MG63 (cell line): Measurements from ENCODE around the gene BMERB1. TPM values are rescaled to one million over a fixed set of nuclear protein-coding genes. Genes with fewer than 3 reads are reported as not detected.
"Not testable (repeated sequence)": the region's sequence is repeated elsewhere in the genome, so short reads cannot be mapped to it uniquely, and the experiment has no call there.

Source experiments
- DNase-seq: peaks from one replicate; pipeline ENCODE4 v3.0.0-alpha.2; 2020
- H3K27me3 ChIP-seq: fragments of 250-450 bp; sonication (Bioruptor Pico); 2 replicates; pipeline ENCODE4 v1.5.1; 2020; ENCODE audit warnings: mild to moderate bottlenecking, moderate library complexity
- H3K36me3 ChIP-seq: fragments of 250-450 bp; sonication (Bioruptor Pico); 2 replicates; pipeline ENCODE4 v1.5.1; 2020; ENCODE audit warnings: mild to moderate bottlenecking, moderate library complexity
- H3K4me3 ChIP-seq: fragments of 250-450 bp; sonication (Bioruptor Pico); 2 replicates; pipeline ENCODE4 v1.5.1; 2020; ENCODE audit warnings: mild to moderate bottlenecking, moderate library complexity
- H3K9me3 ChIP-seq: fragments of 250-450 bp; sonication (Bioruptor Pico); 2 replicates; pipeline ENCODE4 v1.5.1; 2020; ENCODE audit warnings: mild to moderate bottlenecking, moderate library complexity
- total RNA-seq: library from RNA; depleted of rRNA; stranded (reverse); fragments of >200 nt; shearing (Covaris generic); gene quantifications from 2 replicates; pipeline ENCODE4 v1.2.3, GENCODE V29; 2014; ENCODE audit warnings: low replicate concordance

The BMERB1 gene
- total RNA-seq, 1 experiment from 2014 or later = 16.9 TPM

DNA sequence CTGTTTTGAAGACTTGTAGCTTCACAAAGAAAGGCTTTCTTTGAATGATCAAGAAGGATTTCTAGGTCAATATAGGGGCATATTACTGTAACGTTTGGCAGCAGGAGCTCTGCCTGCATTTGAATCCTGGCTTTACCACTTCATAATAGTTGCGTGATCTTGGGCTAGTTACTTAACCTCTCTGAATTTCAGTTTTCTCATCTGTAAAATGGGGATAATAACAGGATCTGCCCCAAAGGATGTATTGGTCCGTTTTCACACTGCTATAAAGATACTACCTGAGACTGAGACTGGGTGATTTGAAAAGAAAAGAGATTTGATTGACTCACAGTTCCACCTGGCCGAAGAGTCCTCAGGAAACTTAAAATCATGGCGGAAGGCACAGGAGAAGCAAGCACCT is 12.5 kb downstream of the BMERB1 start:
- Histone ChIP-seq H3K4me3 (no peak overlapping the region), H3K27me3 (no peaks in the 10 kb centered on the region), H3K9me3 (peaks cover 5% of the 10 kb centered on the region), H3K36me3 (no peaks in the 10 kb centered on the region)
- no peak for DNase-seq

DNA sequence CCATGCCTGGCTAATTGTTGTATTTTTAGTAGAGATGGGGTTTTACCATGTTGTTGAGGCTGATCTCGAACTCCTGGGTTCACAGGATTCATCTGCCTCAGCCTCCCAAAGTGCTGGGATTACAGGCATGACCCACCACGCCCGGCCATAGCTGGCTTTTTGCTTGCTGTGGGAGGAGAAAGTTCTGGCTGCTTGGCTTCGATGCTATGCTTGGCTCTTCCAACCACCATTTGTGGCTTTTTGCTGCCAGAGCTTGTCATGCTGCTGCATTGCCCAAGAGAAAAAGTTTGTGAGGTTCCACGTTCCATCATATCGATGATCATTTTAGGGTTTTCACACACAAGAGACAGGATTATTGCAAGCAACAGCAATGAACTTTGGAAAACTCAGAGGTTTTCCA is 16.2 kb downstream of the BMERB1 start:
- Histone ChIP-seq H3K36me3 (no peaks in the 10 kb centered on the region), H3K4me3 (no peak overlapping the region), H3K9me3 (no peaks in the 10 kb centered on the region; the same call in 1 of the 2 replicates), H3K27me3 (no peaks in the 10 kb centered on the region)
- peak; percentile 41 for DNase-seq

DNA sequence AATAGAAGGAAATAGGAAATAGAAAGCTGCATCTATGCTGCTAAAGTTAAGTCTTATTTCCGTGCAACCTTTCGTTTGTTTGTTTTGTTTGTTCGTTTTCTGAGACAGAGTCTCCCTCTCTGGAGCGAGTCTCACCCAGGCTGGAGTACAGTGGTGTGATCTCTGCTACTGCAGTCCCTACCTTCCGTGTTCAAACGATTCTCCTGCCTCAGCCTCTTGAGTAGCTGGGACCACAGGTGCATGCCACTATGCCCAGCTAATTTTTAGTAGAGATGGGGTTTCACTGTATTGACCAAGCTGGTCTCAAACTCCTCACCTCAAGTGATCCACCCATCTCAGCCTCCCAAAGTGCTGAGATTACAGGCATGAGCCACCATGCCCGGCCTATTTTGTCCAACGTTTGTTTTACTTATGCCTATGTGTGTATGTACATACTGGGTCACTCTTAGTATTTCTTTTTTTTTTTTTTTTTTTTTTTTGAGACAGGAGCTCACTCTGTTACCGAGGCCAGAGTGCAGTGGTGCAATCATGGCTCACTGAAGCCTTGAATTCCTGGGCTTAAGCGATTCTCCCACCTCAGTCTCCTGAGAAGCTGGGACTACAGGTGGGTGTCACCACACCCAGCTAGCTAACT is 16.8 kb downstream of the BMERB1 start:
- H3K4me3 ChIP-seq = no peak overlapping the region
- H3K27me3 ChIP-seq = no peaks in the 10 kb centered on the region
- DNase-seq = no peak
- H3K9me3 ChIP-seq = no peaks in the 10 kb centered on the region
- H3K36me3 ChIP-seq = no peaks in the 10 kb centered on the region

DNA sequence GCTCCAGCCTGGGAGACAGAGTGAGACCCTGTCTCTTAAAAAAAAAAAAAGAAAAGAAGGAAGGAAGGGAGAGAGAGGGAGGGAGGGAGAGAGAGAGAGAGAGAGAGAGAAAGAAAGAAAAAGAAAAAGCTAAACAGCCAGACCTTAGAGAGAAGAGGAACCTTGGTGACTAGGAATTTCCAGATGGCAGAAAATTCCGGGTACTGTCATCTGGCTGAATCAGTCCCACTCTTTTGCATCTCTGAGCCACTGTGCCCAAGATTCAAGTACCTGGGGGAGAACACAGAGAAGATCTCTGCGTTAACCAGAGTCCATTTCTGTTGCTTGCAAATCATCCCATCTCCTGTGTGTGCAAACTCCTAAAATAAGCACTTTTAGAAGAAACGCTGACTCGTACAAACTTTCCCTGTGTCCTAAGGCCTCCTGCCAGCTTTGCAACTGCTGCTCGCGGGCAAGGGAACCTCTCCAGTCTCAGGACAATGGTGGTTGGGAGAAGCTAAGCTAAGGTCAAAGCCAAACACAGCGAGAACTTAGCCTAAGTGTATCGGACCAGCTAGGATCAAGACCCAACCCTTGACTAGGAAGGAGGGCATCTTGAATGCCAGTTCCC is 18.0 kb downstream of the BMERB1 start:
- H3K27me3 ChIP-seq = no peaks in the 10 kb centered on the region
- H3K4me3 ChIP-seq = no peak overlapping the region
- no peak for DNase-seq
- H3K9me3 ChIP-seq = no peaks in the 10 kb centered on the region
- H3K36me3 ChIP-seq = no peaks in the 10 kb centered on the region

DNA sequence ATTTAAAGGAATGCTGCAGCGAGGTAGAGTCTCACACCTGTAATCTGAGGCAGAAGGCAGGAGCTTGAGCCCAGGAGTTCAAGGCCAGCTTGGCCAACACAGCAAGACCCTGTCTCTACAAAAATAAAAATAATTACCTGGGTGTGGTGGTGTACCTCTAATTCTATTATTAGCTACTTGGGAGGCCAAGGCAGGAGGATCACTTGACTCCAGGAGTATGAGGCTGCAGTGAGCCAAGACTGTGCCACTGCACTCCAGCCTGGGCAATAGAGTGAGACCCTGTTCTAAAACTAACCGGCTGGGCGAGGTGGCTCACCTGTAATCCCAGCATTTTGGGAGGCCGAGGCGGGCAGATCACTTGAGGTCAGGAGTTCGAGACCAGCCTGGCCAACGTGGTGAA is 18.9 kb downstream of the BMERB1 start:
- not testable (repeated sequence) for H3K36me3 ChIP-seq, H3K9me3 ChIP-seq, DNase-seq, H3K4me3 ChIP-seq, H3K27me3 ChIP-seq

DNA sequence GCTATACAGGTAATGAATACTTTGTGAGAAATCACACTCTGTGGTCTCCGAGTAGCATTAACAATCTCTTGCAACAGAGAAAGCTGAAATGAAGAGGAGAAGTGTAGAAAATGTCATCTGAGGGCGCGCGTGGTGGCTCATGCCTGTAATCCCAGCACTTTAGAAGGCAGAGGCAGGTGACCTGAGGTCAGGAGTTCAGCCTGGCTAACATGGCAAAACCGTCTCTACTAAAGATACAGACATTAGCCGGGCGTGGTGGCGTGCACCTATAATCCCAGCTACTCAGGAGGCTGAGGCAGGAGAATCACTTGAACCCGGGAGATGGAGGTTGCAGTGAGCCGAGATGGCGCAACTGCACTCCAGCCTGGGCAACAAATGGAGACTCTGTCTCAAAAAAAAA is 20.5 kb downstream of the BMERB1 start:
- not testable (repeated sequence) for H3K9me3 ChIP-seq, H3K27me3 ChIP-seq, DNase-seq, H3K4me3 ChIP-seq, H3K36me3 ChIP-seq

DNA sequence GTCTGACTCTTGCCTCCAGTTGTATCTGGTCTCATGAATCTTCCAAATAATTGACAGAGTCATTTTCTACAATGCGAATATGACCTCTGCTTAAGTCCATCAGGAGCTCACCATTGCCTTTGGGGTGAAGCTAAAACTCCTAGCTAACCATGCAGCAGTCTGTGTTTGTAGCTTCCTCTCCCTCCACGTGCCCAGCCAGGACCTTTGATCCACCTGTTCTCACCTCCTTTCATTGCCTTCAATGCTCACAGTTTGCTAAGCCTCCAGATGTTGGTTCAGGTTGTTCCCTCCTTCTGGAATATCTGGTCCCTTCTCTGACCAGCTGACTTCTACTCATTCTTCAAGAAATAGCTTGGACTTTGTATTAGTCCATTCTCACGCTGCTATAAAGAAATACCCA is 23.0 kb downstream of the BMERB1 start:
- H3K4me3 ChIP-seq = no peak overlapping the region
- no peaks in the 10 kb centered on the region for H3K36me3 ChIP-seq
- no peaks in the 10 kb centered on the region for H3K27me3 ChIP-seq
- H3K9me3 ChIP-seq = no peaks in the 10 kb centered on the region
- DNase-seq = no peak

DNA sequence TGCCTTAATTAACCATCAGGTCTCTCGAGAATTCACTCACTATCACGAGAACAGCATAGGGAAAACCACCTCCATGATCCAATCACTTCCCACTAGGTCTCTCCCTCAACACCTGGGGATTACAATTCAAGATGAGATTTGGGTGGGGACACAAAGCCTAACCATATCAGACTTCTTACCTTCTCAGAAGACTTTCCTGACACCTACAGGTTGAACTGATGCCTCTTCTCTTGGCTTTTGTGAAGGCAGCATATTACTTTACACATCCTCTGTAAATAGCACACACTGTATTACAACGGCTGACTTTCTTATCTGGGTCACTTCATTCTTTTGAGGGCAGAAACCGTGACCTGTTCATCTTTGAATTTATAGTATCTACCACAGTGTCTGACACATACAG is 23.6 kb downstream of the BMERB1 start:
- Histone ChIP-seq H3K4me3 (no peak overlapping the region), H3K27me3 (no peaks in the 10 kb centered on the region), H3K9me3 (no peaks in the 10 kb centered on the region), H3K36me3 (no peaks in the 10 kb centered on the region)
- no peak for DNase-seq

DNA sequence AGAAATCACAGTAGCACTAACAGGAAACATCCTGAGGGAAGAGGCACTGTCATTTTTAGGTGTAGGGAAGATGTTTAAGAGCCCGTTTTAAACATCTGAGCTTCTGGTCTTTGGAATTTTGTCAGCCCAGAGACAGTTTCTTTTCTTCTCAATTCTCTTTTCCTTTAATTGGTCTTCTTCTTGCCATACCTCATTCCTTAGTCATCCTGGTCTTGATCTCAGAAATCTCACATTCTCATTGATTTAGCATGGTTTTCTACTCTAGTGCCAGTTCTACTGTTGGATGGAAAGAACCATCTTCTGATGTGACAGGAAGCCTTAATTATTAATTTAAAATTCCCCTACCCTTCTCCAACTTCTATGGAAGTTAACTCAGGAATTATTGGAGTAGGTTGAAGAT is 25.4 kb downstream of the BMERB1 start:
- Histone ChIP-seq H3K4me3 (no peak overlapping the region), H3K9me3 (no peaks in the 10 kb centered on the region), H3K36me3 (no peaks in the 10 kb centered on the region), H3K27me3 (no peaks in the 10 kb centered on the region)
- DNase-seq = no peak

DNA sequence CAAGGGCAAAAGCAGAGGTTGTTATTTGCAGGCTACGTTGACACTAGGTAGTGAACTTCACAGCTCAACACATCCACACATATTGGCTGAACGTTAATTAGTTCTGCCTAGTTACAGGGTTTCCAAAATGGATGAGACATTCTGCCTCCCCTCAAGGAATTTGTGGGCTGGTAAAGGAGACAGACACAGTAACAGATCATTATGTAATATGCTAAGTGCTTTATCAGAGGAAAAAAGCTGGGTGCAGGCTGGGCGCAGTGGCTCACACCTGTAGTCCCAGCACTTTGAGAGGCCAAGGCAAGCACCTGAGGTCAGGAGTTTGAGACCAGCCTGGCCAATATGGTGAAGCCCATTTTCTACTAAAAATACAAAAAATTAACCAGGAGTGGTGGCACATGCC is 26.2 kb downstream of the BMERB1 start:
- no peaks in the 10 kb centered on the region for H3K36me3 ChIP-seq
- no peak overlapping the region for H3K4me3 ChIP-seq
- no peaks in the 10 kb centered on the region for H3K27me3 ChIP-seq
- DNase-seq = no peak
- H3K9me3 ChIP-seq = no peaks in the 10 kb centered on the region

DNA sequence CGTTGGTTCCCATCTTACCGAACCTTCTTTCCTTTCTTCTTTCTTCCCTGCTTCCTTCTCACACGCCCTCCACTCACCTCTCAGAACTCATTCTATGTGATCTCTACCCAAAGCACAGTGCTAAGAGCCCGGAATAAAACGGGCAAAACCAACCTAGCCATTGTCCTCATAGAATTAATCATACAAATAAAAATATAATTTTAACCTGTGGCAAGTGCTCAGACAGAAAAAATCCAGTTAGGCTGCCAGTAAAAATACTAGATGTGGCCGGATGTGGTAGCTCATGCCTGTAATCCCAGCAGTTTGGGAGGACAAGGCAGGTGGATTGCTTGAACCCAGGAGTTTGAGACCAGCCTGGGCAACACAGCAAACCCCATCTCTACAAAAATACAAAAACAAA is 27.0 kb downstream of the BMERB1 start:
- DNase-seq = peak; percentile 14
- Histone ChIP-seq H3K27me3 (no peaks in the 10 kb centered on the region), H3K9me3 (no peaks in the 10 kb centered on the region), H3K36me3 (0 out of 2 replicates have a peak, but pooled peaks cover 3% of the 10 kb centered on the region), H3K4me3 (no peak overlapping the region)

DNA sequence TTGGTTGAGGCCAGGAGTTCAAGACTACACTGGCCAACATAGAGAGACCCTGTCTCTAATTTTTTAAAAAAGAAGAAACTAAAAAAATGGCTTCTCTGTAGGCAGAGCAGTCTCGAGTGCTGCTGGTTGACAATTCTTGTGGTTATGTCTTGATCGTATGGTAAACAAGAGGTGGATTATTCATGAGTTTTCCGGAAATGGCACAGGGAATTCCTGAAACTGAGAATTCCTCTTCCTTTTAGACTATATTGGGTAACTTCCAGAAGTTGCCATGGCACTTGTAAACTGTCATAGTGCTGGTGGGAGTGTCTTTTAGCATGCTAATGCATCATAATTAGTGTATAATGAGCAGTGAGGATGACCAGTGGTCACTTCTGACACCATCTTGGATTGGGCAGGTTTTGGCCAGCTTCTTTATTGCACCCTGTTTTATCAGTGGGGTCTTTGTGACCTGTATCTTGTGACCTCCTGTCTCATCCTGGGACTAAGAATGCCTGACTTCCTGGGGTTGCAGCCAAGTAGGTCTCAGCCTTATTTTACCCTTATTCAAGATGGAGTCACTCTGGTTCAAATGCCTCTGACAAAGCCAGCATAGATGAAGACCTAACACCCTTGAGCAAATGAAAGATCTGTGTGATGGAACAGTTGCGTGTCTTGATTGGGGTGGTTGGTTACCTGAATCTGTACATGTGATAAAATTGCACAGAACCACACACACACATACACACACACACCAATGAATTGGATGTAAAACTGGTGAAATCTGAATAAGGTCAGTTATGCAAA is 30.2 kb downstream of the BMERB1 start:
- H3K27me3 ChIP-seq = no peaks in the 10 kb centered on the region
- no peak for DNase-seq
- H3K4me3 ChIP-seq = no peak overlapping the region
- H3K36me3 ChIP-seq = 0 out of 2 replicates have a peak, but pooled peaks cover 3% of the 10 kb centered on the region
- H3K9me3 ChIP-seq = peaks cover under 1% of the 10 kb centered on the region

DNA sequence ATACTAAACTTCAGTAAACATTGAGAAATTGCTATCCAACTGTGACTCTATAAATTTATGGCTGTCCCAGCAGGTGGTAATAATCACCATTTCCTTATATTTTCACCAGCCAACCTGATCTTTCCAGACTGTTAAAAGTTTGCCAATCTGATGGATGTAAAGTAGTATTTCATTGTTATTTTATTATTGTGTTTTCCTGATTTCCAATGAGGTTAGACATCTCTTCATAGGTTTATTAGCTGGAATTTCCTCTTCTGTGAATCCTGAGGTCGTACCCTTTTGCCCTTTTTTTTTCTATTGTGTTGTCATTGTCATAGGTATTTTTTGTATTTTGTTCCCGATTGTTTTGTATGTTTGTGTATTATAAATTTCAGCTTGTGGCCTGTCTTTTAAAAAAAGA is 31.7 kb downstream of the BMERB1 start:
- no peak for DNase-seq
- no peaks in the 10 kb centered on the region for H3K27me3 ChIP-seq
- 0 out of 2 replicates have a peak, but pooled peaks cover 3% of the 10 kb centered on the region for H3K36me3 ChIP-seq
- H3K4me3 ChIP-seq = no peak overlapping the region
- peaks cover 6% of the 10 kb centered on the region for H3K9me3 ChIP-seq

DNA sequence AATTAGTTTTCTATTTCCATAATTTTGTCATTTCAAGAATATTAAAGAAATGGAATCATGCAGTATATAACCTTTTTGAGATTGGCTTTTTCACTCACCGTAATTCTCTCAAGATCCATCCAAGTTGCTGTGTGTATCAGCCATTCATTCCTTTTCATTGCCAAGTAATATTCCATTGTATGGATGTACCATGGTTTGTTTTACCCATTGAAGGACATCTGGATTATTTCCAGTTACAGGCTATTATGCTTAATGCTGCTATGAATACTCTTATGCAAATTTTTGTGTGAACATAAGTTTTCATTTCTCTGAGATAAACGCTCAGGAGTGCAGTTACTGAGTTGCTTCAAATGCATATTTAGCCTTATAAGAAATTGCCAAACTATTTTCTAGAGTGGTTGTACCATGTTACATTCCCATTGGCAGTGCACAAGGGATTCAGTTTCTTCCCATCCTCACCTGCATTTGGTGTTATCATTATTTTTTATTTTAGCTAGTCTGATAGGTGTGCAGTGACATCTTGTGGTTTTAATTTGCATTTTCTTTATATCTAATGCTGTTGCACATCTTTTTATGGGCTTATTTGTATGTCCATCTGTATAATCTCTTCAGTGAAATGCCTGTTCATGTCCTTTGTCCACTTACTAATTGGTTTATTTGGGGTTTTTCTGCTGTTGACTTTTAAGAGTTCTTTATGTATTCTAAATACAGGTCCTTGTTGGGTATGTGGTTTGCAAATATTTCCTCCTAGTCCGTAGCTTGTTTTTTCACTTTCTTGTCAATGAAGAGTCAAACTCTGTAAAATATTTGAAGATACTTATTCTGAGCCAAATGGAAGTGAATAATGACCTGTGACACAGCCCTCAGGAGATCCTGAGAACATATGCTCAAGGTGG is 32.7 kb downstream of the BMERB1 start:
- no peaks in the 10 kb centered on the region for H3K27me3 ChIP-seq
- no peak overlapping the region for H3K4me3 ChIP-seq
- peaks cover 6% of the 10 kb centered on the region for H3K9me3 ChIP-seq
- 0 out of 2 replicates have a peak, but pooled peaks cover 3% of the 10 kb centered on the region for H3K36me3 ChIP-seq
- DNase-seq = no peak

DNA sequence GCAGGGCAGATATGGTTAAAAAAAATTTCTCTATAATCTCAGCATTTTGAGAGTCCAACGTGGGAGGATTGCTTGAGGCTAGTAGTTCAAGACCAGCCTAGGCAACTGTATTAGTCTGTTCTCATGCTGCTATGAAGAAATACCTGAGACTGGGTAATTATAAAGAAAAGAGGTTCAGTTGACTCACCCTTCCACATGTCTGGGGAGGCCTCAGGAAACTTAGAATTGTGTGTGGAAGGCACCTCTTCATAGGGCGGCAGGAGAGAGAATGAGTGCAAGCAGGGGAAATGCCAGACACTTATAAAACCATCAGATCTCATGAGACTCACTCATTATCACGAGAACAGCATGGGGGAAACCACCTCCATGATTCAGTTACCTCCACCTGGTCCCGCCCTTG is 42.6 kb downstream of the BMERB1 start:
- not testable (repeated sequence) for H3K27me3 ChIP-seq, H3K4me3 ChIP-seq, DNase-seq, H3K36me3 ChIP-seq, H3K9me3 ChIP-seq

DNA sequence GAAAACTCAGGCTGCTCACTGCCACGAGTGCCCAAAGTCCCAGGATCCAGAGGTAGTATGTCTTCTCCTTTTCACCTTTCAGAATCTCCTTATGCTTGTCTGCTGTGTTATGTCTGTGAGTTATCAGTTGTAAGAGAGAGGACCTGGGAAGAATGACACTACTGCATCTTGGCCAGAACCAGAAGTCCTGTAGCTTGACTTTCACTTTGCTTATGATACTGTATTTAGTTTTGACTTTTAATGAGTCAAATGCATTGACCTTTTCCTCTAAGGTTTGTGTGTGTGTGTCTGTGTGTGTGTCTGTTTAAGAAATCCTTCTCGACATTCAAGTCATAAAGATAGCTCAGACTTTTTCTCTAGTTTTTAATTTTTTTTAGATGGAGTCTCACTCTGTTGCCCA is 43.4 kb downstream of the BMERB1 start:
- Histone ChIP-seq H3K36me3 (peaks cover 4% of the 10 kb centered on the region; the same call in 1 of the 2 replicates), H3K27me3 (no peaks in the 10 kb centered on the region), H3K4me3 (no peak overlapping the region), H3K9me3 (0 out of 2 replicates have a peak, but pooled peaks cover 3% of the 10 kb centered on the region)
- no peak for DNase-seq
